Trophoblast cell (in vitro differentiated cells and primary cell): ENCODE data around the gene SBF2.
"Not testable (repeated sequence)": the region's sequence is repeated elsewhere in the genome, so short reads cannot be mapped to it uniquely, and the experiment has no call there.

ENCODE experiments used
- DNase-seq, 2 donors: peaks; one replicate each; pipeline ENCODE4 v3.0.0-alpha.2; 2016
- H2AFZ ChIP-seq: 2 replicates; pipeline ENCODE4 v1.6.1; 2013; ENCODE audit warnings: low read length, moderate library complexity, mild to moderate bottlenecking; ENCODE audit not compliant: insufficient read depth, poor library complexity
- H2AK5ac ChIP-seq: 2 replicates; pipeline ENCODE4 v1.6.1; 2013; ENCODE audit warnings: mild to moderate bottlenecking, low read length
- H2BK120ac ChIP-seq: 2 replicates; pipeline ENCODE4 v1.6.1; 2013; ENCODE audit warnings: low read length, mild to moderate bottlenecking, moderate library complexity; ENCODE audit not compliant: insufficient read depth, poor library complexity
- H2BK12ac ChIP-seq: 2 replicates; pipeline ENCODE4 v1.6.1; 2013; ENCODE audit warnings: mild to moderate bottlenecking, low read length, moderate library complexity
- H2BK5ac ChIP-seq: 2 replicates; pipeline ENCODE4 v1.6.1; 2013; ENCODE audit warnings: low read length, low read depth, moderate library complexity, mild to moderate bottlenecking; ENCODE audit not compliant: poor library complexity
- H3K14ac ChIP-seq: 2 replicates; pipeline ENCODE4 v1.6.1; 2013; ENCODE audit warnings: mild to moderate bottlenecking, low read length
- H3K18ac ChIP-seq: 2 replicates; pipeline ENCODE4 v1.6.1; 2013; ENCODE audit warnings: mild to moderate bottlenecking, low read length
- H3K23ac ChIP-seq: 2 replicates; pipeline ENCODE4 v1.6.1; 2013; ENCODE audit warnings: low read length
- H3K27ac ChIP-seq: 2 replicates; pipeline ENCODE4 v1.5.1; 2013; ENCODE audit warnings: low read depth, mild to moderate bottlenecking, inconsistent platforms, low read length, moderate library complexity
- H3K27me3 ChIP-seq: 2 replicates; pipeline ENCODE4 v1.6.1; 2013; ENCODE audit warnings: inconsistent platforms, mild to moderate bottlenecking, low read length, moderate library complexity; ENCODE audit not compliant: insufficient read depth
- H3K36me3 ChIP-seq, 2 experiments: 1 replicate in 1 of 2; 2 replicates in 1 of 2; pipeline ENCODE4 v1.6.1; 2013; ENCODE audit warnings: low read length in 2 of 2, mild to moderate bottlenecking in 2 of 2, moderate library complexity in 1 of 2; ENCODE audit not compliant: insufficient read depth in 2 of 2, control insufficient read depth in 1 of 2
- H3K4ac ChIP-seq: 2 replicates; pipeline ENCODE4 v1.6.1; 2013; ENCODE audit warnings: low read depth, mild to moderate bottlenecking, low read length, moderate library complexity
- H3K4me1 ChIP-seq, 2 experiments: 1 replicate in 1 of 2; 2 replicates in 1 of 2; pipeline ENCODE4 v1.6.1; 2013; ENCODE audit warnings: low read length in 2 of 2, mild to moderate bottlenecking in 2 of 2, moderate library complexity in 1 of 2; ENCODE audit not compliant: insufficient read depth in 2 of 2, control insufficient read depth in 1 of 2
- H3K4me2 ChIP-seq: 2 replicates; pipeline ENCODE4 v1.6.1; 2013; ENCODE audit warnings: inconsistent platforms, mild to moderate bottlenecking, low read length, moderate library complexity
- H3K4me3 ChIP-seq: 2 replicates; pipeline ENCODE4 v1.5.1; 2013; ENCODE audit warnings: mild to moderate bottlenecking, low read depth, low read length, inconsistent platforms
- H3K79me1 ChIP-seq: one replicate; pipeline ENCODE4 v1.6.1; 2013; ENCODE audit warnings: low read length
- H3K79me2 ChIP-seq: 2 replicates; pipeline ENCODE4 v1.6.1; 2013; ENCODE audit warnings: low read length, mild to moderate bottlenecking; ENCODE audit not compliant: control insufficient read depth, insufficient read depth, poor library complexity
- H3K9ac ChIP-seq: 2 replicates; pipeline ENCODE4 v1.6.1; 2013; ENCODE audit warnings: mild to moderate bottlenecking, low read length
- H3K9me3 ChIP-seq: 2 replicates; pipeline ENCODE4 v1.6.1; 2013; ENCODE audit warnings: low read depth, mild to moderate bottlenecking, control low read depth, inconsistent platforms, low read length; ENCODE audit not compliant: insufficient read depth
- H4K12ac ChIP-seq: 2 replicates; pipeline ENCODE4 v1.6.1; 2013; ENCODE audit warnings: low read depth, mild to moderate bottlenecking, low read length, moderate library complexity
- H4K8ac ChIP-seq: 2 replicates; pipeline ENCODE4 v1.6.1; 2013; ENCODE audit warnings: low read depth, mild to moderate bottlenecking, low read length, moderate library complexity
- H4K91ac ChIP-seq: one replicate; pipeline ENCODE4 v1.6.1; 2013; ENCODE audit warnings: low read depth, mild to moderate bottlenecking, low read length, moderate library complexity
- WGBS: extraction: QIAGEN DNeasy Blood & Tissue Kit; methylation state at CpG from one replicate; pipeline ENCODE4 v1.1.7; 2013; ENCODE audit warnings: missing lambda C conversion rate; ENCODE audit not compliant: insufficient read length, insufficient coverage; ENCODE audit errors: extremely low coverage; 5-methylcytosine and 5-hydroxymethylcytosine counted together

The SBF2 gene

DNA sequence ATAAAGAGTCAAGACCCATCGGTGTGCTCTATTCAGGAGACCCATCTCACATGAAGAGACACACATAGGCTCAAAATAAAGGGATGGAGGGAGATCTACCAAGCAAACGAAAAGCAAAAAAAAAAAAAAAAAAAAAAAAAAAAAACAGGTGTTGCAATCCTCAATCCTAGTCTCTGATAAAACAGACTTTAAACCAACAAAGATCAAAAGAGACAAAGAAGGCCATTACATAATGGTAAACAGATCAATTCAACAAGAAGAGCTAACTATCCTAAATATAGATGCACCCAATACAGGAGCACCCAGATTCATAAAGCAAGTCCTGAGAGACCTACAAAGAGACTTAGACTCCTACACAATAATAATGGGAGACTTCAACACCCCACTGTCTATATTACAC lies 361.2 kb downstream of the SBF2 start:
- not testable (repeated sequence) for H3K14ac ChIP-seq, DNase-seq, H2BK12ac ChIP-seq, H3K18ac ChIP-seq, H3K36me3 ChIP-seq, H4K91ac ChIP-seq, H3K4me1 ChIP-seq, H3K9me3 ChIP-seq, H4K8ac ChIP-seq, H2AFZ ChIP-seq, H3K4me2 ChIP-seq, H2AK5ac ChIP-seq, H3K79me1 ChIP-seq, H3K23ac ChIP-seq, H3K27me3 ChIP-seq, H2BK5ac ChIP-seq, H3K9ac ChIP-seq, H3K4me3 ChIP-seq, H3K79me2 ChIP-seq, H4K12ac ChIP-seq, H3K27ac ChIP-seq, H3K4ac ChIP-seq, H2BK120ac ChIP-seq
- no CpG with 5 or more reads among the region's 2 CpGs for WGBS

- H3K27me3 ChIP-seq, H2BK12ac ChIP-seq, H3K14ac ChIP-seq, H4K12ac ChIP-seq, H3K4ac ChIP-seq, H4K8ac ChIP-seq, H3K79me2 ChIP-seq, DNase-seq, H2BK5ac ChIP-seq, H3K9me3 ChIP-seq, H3K4me2 ChIP-seq, H3K36me3 ChIP-seq, H2AFZ ChIP-seq, H4K91ac ChIP-seq, H3K18ac ChIP-seq, H3K9ac ChIP-seq, H3K4me1 ChIP-seq, H3K23ac ChIP-seq, H3K4me3 ChIP-seq, H2AK5ac ChIP-seq, H3K79me1 ChIP-seq, H2BK120ac ChIP-seq, H3K27ac ChIP-seq: not testable (repeated sequence)
- WGBS: no CpG with 5 or more reads among the region's 14 CpGs
Measured at GRCh38 chr11:9930562-9931331, 363.3 kb downstream of the SBF2 start.

DNA sequence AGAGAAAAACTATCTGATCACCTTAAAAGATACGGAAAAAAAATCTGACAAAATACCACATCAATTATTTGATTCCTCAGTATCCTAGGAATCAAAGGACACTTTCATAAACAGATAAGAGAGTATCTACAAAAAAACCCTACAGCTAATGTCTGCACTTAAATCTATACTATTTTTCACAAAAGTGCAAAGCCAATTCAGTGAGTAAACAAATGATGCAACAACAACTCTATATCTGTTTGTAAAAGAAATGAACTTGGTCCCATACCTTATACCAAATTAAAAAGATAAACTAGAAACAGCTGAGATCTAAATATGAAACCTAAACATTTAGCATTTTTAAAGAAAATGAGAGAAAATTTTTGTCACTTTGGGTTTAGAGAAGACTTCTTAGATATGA lies 366.3 kb downstream of the SBF2 start:
- DNase-seq: no peak
- Histone ChIP-seq H3K4ac (no peak overlapping the region), H3K18ac (no peak overlapping the region), H3K27ac (no peak overlapping the region), H3K4me2 (no peak overlapping the region), H2BK5ac (no peak overlapping the region), H3K36me3 (peaks cover 0 to 3% of the 10 kb centered on the region in 2 experiments), H2BK120ac (no peak overlapping the region), H4K91ac (no peak overlapping the region), H3K9me3 (peaks cover 3% of the 10 kb centered on the region), H3K4me1 (no peaks in the 10 kb centered on the region), H3K9ac (no peak overlapping the region), H3K14ac (no peak overlapping the region), H3K27me3 (no peaks in the 10 kb centered on the region), H3K4me3 (no peak overlapping the region), H4K8ac (no peak overlapping the region), H2AK5ac (no peak overlapping the region), H2BK12ac (no peak overlapping the region), H4K12ac (no peak overlapping the region), H2AFZ (no peak overlapping the region), H3K23ac (no peak overlapping the region), H3K79me1 (no peaks in the 10 kb centered on the region), H3K79me2 (no peaks in the 10 kb centered on the region)
- no CpG with 5 or more reads among the region's 1 CpG for WGBS

- H3K14ac ChIP-seq: no peak overlapping the region
- H3K4me1 ChIP-seq: no peaks in the 10 kb centered on the region
- no peaks in the 10 kb centered on the region for H3K79me1 ChIP-seq
- H4K8ac ChIP-seq: no peak overlapping the region
- H4K12ac ChIP-seq: no peak overlapping the region
- H3K4ac ChIP-seq: no peak overlapping the region
- WGBS: no CpG with 5 or more reads among the region's 2 CpGs
- no peak overlapping the region for H3K4me3 ChIP-seq
- H3K79me2 ChIP-seq: no peaks in the 10 kb centered on the region
- H3K23ac ChIP-seq: no peak overlapping the region
- no peak overlapping the region for H2AFZ ChIP-seq
- H2BK120ac ChIP-seq: no peak overlapping the region
- no peak overlapping the region for H3K18ac ChIP-seq
- H3K9ac ChIP-seq: no peak overlapping the region
- no peak overlapping the region for H2BK5ac ChIP-seq
- no peaks in the 10 kb centered on the region for H3K36me3 ChIP-seq
- peak overlapping the region; percentile 11 for H3K27ac ChIP-seq
- H2BK12ac ChIP-seq: no peak overlapping the region
- no peaks in the 10 kb centered on the region for H3K27me3 ChIP-seq
- H3K4me2 ChIP-seq: no peak overlapping the region
- DNase-seq: no peak
- H2AK5ac ChIP-seq: no peak overlapping the region
- H4K91ac ChIP-seq: no peak overlapping the region
- no peaks in the 10 kb centered on the region for H3K9me3 ChIP-seq
Measured at GRCh38 chr11:9923280-9923679, 370.7 kb downstream of the SBF2 start.
